Measurements from ENCODE around the gene ADH1C.

The ADH1C gene

DNA sequence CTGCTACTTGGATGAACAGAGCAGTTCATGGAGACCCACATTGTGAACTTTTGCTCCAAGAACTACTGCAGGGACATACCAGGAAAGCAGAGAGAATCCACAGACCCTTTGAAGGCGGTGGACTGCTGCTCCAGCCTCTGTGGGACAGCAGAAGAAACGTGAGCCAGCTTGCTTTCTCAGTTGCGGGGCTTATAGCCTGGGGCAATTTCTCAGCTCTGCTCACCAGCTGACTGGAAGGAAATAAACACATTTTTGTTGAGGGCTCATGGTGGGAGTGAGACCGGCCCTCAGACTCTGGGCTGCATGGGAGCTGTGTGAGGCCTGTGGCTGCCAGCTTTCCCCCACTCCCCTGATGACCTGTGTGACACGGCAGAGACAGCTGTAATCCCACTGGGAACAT lies 59.2 kb downstream of the ADH1C start:
- DNase-seq = no peak

DNA sequence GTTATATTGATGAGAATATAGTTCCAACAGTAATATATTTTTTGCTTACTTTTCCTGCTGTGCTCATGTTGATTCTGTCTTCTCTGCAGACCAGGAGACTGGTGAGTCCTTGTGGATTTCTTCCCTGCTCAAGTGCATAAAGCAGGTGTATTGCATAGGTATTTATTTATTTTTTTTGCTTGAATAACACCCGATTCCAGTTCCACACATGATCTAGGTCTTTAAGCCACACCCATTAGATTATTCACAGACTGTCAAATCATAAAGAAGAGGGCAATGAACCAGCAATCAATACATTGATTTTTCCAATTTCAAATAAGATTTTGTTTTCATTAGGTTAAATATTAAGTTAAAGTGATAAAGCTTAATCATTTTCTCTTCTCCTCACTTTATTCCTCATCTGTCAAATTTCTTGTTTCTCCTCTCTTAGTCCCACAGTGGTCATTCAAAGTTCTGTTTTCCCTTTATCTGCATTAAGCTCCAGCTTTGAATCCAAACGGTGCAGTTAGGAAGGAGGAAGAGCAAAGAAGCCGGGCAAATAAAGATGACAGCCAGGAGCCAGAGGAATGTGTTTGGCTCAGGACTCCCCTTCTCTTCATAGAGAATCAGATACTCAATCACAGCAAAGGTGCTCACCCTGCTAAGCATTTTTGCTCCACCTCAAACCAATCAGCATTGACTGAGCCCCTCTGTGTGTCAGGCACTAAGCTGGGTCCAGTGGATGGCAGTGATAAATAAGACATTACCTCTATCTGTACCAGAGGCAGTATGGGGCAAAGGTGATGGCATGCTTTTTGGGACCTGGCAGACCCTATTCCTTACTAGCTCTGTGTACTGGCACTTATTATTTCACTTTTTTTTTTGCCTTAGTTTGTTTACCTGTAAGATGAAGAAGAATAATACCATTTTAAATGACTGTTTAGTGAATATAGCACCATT lies 61.4 kb downstream of the ADH1C start, which contains the start of gene ADH1A:
Gene ADH1A (minus strand): TSS at position 138 of the 939 bp plus-strand sequence. CDS start 71 bp downstream, at position 67.
- no peak for DNase-seq

Data from NCI-H187 (cell line).